HG03159 (cell line): Measurements from ENCODE around the gene PLAC1.

Source experiments
- ATAC-seq: cut with Tn5 transposase; IDR thresholded peaks from one replicate; pipeline ENCODE4 v1.9.1; 2021; ENCODE audit warnings: mild to moderate bottlenecking, moderate library complexity; ENCODE audit not compliant: unreplicated experiment

Gene PLAC1

DNA sequence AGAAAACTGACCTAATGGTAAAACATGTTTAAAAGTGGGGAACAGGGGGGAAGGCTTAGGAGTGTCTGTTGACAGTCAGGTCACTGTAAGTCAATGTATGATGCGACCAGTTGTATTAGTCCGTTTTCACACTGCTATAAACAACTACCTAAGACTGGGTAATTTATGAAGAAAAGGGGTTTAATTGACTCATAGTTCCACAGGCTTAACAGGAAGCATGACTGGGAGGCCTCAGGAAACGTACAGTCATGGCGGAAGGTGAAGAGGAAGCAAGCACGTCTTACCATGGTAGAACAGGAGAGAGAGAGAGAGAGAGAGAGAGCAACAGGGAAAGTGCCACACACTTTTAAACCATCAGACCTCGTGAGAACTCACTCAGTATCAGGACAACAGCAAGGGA lies 13.0 kb upstream of the PLAC1 start:
- ATAC-seq, result no peak

DNA sequence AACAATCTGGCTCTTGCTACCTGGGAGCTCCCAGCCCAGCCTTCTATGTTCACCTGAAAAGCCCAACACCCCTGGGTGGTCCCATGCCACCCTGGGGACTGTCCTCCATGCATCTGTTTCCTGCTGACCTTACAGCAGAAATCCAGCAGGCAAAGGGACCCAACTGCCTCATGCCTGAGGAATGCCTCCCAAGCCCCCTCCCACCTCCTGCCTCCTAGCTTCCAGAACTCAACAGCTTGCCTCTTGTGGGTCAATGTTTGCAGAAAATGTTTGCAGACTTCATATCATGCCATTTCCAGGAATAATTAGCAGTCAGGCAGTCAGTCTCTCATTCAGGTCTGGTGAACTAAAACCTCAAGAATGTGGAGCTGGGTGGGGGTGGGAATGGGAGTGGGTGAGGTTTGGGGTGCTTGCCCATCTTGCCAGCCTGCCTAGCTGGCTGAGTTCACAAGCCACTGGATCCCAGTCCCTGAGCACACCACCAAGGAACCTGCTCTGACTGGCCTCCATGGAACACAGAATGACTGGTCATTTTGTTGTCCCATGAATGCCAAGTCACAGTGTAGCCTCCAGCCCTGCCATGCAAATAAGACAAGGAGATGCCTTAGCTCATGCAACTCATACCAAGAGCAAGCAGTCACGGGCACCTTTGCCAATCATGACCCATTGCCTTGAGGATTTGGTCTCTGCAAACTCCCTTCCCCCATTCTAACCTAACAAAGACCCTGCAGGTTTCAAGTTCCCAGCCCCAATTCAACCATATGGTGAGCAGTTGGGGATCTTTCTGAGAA lies 12.1 kb upstream of the PLAC1 start:
- ATAC-seq, result no peak

GRCh38 chrX:134669378-134670098 lies 11.3 kb upstream of the PLAC1 start:
- no peak for ATAC-seq

DNA sequence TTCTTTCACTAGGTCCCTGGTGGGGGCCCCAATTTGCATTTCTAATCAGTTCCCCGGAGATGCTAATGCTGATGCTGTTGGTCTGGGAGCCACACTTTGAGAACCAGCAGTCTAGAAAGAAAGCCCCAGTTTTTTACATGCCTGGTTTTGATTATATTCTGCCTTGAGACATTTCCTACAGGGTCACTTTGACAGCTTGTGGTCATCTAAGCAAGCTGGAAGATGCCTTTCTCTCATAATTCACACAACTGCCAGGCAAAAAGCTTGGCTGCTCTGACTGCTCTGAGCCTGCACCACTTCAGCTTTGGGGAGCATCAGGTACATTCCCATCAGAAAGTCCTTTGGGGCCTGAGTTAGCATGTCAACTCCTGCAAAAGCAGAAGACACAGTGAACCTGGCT lies 5.9 kb upstream of the PLAC1 start:
- ATAC-seq, result no peak

DNA sequence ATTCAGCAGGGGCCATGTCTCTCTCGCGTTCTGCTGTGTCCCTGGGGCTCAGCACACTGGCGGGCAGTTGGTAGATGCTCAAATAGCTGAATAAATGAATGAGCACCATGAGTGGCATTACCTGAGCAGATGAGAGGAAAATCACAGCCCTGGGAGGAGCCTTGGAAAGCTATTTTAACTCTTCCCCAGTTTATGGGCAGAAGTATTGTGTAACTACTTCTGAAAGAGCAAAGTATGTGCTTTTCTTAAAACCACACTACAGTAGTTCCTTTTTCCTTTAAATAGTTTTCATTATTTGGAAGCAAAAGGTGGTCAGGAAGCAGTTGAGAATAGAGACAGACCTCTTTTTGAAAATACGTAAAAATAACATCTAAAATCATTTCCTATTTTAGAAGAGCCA lies 3.0 kb upstream of the PLAC1 start:
- no peak for ATAC-seq

- no peak for ATAC-seq
These were observed 2.4 kb upstream of the PLAC1 start for GRCh38 chrX:134660627-134661026.

DNA sequence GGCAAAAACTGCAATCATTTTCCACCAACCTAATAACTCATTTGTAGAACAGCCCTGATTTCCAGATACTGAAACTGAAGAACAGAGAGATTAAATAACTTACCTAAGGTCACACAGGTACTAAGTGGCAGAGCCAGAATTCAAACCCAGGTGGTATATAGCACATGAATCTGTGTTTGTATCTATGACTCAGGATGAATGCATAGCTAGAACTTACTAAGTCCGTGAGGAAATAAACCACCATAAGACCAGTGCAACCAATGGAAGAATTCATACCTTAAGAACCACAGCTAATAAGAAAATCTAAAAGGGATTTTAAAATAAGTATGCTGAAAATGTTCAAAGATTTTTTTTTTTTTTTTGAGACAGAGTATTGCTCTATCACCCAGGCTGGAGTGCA lies 1.5 kb upstream of the PLAC1 start:
- no peak for ATAC-seq

DNA sequence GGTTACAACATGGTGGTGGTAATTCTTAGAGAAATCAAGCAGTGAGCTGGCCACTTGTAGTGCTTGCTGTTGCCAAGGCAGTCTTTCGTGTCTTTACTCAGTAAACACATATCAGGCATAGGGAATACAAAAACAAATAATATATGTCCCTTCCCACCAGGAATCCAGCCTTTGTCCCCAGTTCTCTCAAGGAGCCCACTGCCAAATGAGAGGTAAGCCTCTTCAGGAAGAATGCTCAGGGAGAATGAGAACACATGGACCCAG lies 421 bp upstream of the PLAC1 start:
- ATAC-seq, result no peak

DNA sequence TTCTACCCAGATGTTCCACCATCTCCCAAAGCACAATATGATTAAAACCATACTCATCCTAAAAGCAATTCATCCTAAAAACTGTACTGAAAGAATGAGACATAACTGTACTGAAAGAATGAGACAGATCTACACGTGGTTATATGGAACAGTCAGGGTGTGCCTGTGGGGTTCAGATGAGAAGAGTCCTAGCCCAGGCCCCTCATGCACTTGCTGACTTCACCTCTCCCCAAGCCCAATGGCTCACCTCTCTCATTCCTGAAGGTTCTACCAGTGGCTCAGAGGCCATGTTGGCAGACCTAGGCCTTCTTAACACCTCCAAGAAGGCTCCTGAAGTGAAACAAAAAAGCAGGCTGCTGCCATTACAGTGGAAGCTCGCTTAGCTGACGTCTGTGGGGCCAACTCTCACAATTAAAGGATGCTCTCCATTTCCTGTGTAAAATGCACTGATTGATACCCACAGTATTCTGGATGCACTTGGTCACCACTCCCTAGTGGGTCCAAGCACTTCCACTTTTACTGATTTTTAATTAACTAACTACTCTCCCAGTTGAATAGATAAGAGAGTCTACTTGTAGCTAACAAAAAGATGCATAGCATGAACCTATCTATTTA lies 3.8 kb downstream of the PLAC1 start:
- ATAC-seq, result no peak

DNA sequence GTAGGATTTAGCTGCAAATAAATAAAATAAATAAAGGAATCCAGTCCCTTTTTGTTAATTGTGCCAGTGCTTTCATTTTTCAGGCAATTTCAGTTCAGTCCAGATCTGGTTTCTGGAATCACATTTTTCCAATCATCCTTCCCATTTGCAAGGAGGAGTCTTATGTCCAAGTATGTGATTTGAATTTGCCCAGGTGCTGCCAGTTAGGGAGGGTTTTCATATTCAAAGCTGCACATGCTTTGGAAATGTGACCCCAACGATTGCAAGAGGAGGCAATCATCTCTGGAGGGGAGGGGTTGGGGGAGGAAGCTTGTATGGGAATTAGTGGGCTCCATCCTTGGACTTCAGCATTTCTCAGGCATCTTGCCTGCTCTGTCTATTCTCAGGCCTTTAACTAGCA lies 4.4 kb downstream of the PLAC1 start:
- no peak for ATAC-seq

- ATAC-seq, result no peak
These were observed 7.6 kb downstream of the PLAC1 start for GRCh38 chrX:134650701-134651100.

DNA sequence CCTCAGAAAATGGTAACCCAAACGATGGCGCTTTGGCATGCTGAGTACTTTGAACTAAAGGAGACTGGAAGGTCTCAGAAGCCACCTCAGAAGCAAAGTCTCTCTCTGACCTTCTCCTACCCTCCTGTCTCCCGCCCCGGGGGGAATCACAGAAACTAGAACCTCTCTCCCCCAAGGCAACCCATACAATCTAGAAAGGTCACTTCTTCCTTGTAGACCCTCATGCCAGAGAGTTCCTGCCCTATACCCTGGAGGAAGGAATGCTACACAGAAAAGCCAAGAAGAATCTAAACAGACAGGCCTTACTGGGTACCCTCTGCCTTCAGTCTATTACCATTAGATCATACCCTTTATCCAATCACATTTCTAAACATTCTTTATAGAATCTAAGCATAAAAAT lies 8.5 kb downstream of the PLAC1 start:
- ATAC-seq, result no peak

- ATAC-seq, result no peak
These were observed 10.8 kb downstream of the PLAC1 start for GRCh38 chrX:134647477-134647877.

GRCh38 chrX:134646691-134647090 lies 11.6 kb downstream of the PLAC1 start:
- ATAC-seq, result no peak

DNA sequence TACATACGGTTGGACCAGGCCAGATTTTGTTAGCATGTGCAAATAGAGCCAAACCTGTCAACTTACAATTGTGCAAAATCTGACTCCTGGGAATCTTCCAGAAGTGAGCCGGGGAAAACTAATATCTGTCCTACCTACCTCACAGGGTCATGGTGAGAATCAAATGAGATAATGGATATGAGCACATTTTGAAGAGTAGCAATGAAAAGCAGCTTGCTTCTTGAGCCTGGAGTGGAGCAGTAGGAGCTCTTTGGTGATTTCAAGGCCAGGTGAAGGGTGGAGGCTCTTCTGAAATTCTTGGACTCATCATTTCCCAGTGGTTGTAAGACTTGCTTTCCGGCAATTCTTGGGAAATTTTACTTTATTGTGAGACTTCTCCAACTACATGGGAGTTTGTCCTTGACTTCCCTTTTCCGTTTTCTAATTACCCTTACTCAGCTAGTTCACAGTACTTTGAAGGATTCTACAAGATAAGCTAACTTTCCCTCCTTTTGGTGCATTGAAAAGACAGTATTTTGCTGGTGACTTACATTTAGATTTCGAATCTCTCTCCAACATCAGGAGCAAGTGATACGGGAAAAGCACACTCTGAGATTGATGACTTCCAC lies 12.2 kb downstream of the PLAC1 start:
- ATAC-seq, result no peak

DNA sequence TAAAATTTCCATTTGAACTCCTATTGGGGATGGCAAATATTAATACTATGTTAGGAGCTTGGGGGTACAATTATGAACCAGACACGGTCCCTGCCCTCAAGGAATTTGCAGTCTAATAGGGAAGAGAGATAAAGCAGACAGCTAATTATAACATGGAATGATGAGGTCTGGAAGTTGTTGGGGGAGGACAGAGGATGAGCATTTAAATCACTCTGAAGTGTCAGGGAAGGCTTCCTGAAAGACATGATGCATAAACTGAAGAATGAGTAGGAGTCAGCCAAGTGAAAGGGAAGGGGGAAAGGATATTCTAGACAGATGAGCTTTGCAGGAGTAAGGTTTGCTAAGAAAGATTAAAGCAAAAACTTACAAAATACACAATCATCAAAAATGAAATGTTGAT lies 15.9 kb downstream of the PLAC1 start:
- no peak for ATAC-seq

- ATAC-seq, result no peak
These were observed 16.9 kb downstream of the PLAC1 start for GRCh38 chrX:134641346-134641745.

DNA sequence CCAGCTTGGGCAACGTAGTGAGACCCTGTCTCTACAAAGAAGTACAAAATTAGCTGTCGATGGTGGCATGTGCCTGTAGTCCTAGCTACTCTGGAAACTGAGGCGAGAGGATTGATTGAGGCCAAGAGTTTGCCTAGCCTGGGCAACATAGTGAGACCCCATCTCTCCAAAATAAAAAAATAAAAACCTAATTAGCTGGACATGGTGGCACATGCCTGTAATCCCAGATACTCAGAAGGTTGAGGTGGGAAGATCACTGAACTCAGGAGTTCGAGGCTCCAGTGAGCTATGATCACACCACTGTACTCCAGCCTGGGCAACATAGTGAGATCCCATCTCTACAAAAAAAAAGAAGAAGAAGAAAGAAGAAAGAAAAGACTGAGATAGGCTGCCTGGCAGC lies 17.4 kb downstream of the PLAC1 start:
- ATAC-seq, result no peak

DNA sequence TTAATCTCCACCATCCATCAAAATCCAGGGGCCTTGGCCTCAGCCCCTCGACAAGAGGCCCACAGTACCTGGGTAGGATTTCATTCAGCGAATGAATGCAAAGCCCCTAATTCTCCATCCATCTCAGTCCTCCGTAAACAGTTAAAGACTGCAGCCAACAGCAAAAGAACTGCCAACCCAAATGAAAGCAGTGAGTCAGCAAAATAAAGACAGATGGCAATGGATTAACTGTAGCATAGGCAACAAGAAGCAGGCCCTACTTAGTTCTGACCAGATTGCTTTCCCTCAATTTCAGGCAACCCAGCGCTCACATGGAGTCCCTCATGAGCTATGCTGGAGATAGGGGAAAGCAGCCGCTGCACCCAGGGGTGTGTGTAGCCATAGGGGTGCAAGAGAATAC lies 21.4 kb downstream of the PLAC1 start:
- no peak for ATAC-seq

DNA sequence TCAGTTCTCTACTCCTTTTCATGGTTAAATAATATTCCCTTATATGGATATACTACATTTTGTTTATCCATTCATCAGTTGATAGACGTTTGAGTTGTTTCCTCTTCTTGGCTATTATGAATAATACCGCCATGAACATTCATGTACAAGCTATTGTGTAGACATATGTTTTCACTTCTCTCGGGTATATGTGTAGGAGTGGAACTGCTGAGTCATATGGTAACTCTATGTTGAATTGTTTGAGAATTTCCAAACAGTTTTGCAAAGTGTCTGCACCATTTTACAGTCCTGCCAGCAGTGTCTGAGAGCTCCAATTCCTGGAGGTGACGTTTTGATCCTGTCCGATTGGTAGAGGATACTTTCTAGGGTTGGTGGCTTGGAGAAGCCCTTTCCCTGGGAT lies 23.6 kb downstream of the PLAC1 start:
- ATAC-seq, result peak; percentile 66

DNA sequence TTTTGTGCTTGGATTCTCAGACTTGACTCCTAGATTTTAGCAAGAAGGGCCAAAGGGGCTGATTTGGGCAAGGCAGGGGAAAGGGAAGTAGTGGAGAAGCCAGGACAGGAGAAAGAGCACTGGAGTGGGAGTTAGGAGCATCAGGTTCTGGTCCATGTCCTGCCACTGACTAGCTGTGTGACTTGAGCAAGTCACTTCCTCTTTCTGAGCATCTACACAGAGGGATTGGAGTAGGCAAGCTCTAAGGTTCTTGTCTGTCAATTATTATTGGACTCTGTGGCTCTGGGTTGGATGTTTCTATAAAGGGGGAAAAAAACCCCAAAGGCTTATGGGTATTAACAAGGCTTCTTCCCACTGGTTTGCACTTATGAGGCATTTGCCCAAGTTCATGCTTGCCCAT lies 24.4 kb downstream of the PLAC1 start:
- ATAC-seq, result no peak

DNA sequence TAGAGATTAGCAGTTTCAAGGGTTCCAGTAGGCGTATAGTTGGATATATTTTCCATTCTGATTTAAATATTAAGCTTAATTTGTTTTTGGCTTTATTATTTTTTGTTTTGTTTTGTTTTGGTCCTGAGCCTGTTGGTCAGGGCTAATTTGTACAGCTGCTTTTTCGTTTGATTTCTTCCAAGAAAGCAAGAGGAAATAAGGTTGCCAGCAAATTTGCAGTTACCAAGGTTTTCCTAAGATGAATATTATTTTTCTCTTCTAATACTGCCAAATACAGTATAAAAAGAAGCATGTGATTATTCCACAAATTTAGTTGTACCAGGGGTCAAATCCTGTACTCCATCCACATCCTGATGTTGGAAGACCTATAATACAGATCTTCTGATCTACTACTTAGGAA lies 24.9 kb downstream of the PLAC1 start:
- no peak for ATAC-seq
